ENCODE data around the gene NOS1.
"Not testable (repeated sequence)": the region's sequence is repeated elsewhere in the genome, so short reads cannot be mapped to it uniquely, and the experiment has no call there.

Gene NOS1

DNA sequence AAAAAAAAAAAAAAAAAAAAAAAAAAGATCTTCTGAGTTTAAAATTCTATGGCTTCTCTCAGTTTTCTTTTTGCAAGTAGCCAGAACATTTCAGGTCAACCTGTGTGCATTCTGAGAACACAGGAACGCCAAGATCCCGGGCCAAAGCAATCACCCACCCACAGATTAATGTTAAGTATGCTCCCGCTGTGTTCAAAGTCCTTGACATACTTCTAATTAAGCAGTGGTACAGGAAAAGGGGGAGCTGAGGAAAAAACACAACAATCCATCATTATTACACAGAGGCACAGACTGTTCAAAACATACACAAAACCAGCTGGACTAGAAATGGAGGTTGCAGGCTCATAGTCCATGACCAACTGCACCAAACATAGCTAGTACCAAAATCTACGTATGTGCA is 174.0 kb downstream of the NOS1 start:
- Histone ChIP-seq H3K9me3 (no peaks in the 10 kb centered on the region), H3K36me3 (peaks cover 20% of the 10 kb centered on the region), H3K4me1 (ENCODE audit: control insufficient read depth in 1 of 2, insufficient read depth in 1 of 2, low read depth in 1 of 2, low read length in 1 of 2) (peaks cover 6 to 8% of the 10 kb centered on the region in 2 experiments), H3K27ac (no peak overlapping the region), H3K27me3 (peaks cover 36% of the 10 kb centered on the region), H3K4me3 (ENCODE audit: low read depth in 1 of 2, low read length in 1 of 2) (no peak overlapping the region)
- TF ChIP-seq, protein P1, sequence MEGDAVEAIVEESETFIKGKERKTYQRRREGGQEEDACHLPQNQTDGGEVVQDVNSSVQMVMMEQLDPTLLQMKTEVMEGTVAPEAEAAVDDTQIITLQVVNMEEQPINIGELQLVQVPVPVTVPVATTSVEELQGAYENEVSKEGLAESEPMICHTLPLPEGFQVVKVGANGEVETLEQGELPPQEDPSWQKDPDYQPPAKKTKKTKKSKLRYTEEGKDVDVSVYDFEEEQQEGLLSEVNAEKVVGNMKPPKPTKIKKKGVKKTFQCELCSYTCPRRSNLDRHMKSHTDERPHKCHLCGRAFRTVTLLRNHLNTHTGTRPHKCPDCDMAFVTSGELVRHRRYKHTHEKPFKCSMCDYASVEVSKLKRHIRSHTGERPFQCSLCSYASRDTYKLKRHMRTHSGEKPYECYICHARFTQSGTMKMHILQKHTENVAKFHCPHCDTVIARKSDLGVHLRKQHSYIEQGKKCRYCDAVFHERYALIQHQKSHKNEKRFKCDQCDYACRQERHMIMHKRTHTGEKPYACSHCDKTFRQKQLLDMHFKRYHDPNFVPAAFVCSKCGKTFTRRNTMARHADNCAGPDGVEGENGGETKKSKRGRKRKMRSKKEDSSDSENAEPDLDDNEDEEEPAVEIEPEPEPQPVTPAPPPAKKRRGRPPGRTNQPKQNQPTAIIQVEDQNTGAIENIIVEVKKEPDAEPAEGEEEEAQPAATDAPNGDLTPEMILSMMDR (IDR thresholded peaks at IDR 0.05): no peak

DNA sequence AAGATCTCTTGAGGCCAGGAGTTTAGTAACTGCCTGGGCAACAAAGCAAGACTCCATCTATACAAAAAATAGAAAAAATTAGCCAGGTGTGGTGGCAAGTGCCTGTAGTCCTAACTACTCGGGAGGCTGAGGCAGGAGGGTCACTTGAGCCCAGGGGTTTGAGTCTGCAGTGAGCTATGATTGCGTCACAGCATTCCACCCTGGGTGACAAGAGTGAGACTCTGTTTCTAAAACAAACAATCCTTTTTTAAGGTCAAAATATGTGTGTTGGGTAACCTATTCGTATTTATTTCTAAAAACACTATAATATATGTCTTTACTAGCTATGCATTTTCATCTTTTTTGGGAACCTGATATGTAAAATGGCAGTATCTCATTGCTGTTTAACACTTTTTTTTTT is 178.6 kb downstream of the NOS1 start:
- H3K4me3 ChIP-seq (ENCODE audit: low read depth in 1 of 2, low read length in 1 of 2): no peak overlapping the region
- H3K36me3 ChIP-seq: peaks cover 20% of the 10 kb centered on the region
- no peaks in the 10 kb centered on the region for H3K4me1 ChIP-seq (ENCODE audit: control insufficient read depth in 1 of 2, insufficient read depth in 1 of 2, low read depth in 1 of 2, low read length in 1 of 2)
- TF ChIP-seq, protein P1 (IDR thresholded peaks at IDR 0.05): no peak
- no peaks in the 10 kb centered on the region for H3K9me3 ChIP-seq
- H3K27me3 ChIP-seq: no peaks in the 10 kb centered on the region
- no peak overlapping the region for H3K27ac ChIP-seq

GRCh38 chr12:117181468-117181843 is 180.0 kb downstream of the NOS1 start:
- H3K36me3 ChIP-seq: peaks cover 26% of the 10 kb centered on the region
- not testable (repeated sequence) for H3K4me1 ChIP-seq (ENCODE audit: control insufficient read depth in 1 of 2, insufficient read depth in 1 of 2, low read depth in 1 of 2, low read length in 1 of 2); H3K27me3 ChIP-seq; H3K9me3 ChIP-seq; H3K4me3 ChIP-seq (ENCODE audit: low read depth in 1 of 2, low read length in 1 of 2); H3K27ac ChIP-seq

- Histone ChIP-seq H3K27me3 (no peaks in the 10 kb centered on the region), H3K9me3 (no peaks in the 10 kb centered on the region), H3K4me1 (ENCODE audit: control insufficient read depth in 1 of 2, insufficient read depth in 1 of 2, low read depth in 1 of 2, low read length in 1 of 2) (no peaks in the 10 kb centered on the region), H3K36me3 (peaks cover 28% of the 10 kb centered on the region), H3K27ac (no peak overlapping the region), H3K4me3 (ENCODE audit: low read depth in 1 of 2, low read length in 1 of 2) (no peak overlapping the region)
- TF ChIP-seq, protein P1 (IDR thresholded peaks at IDR 0.05): no peak
Observed at GRCh38 chr12:117180758-117181467, 180.5 kb downstream of the NOS1 start.

DNA sequence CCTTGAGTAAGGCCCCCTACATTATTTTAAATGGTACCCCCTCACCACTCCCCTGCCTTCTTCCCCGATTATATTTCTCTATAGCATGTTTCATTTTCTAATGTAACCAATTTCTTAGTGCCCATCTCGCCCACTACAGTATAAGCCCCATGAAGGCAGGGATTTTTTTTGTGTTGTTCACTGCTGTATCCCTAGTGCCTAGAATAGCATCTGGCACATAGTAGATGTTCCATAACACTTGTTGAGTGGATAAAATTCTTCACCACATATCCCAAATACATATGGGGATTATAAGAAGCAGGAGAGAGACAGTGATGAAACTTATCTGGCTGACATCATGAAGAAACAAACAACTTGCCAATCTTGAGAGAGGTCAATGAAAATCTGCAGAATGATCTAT is 182.7 kb downstream of the NOS1 start:
- H3K4me1 ChIP-seq (ENCODE audit: control insufficient read depth in 1 of 2, insufficient read depth in 1 of 2, low read depth in 1 of 2, low read length in 1 of 2): no peaks in the 10 kb centered on the region
- peaks cover 30% of the 10 kb centered on the region for H3K36me3 ChIP-seq
- H3K9me3 ChIP-seq: no peaks in the 10 kb centered on the region
- TF ChIP-seq, protein P1 (IDR thresholded peaks at IDR 0.05): no peak
- H3K4me3 ChIP-seq (ENCODE audit: low read depth in 1 of 2, low read length in 1 of 2): no peak overlapping the region
- H3K27me3 ChIP-seq: no peaks in the 10 kb centered on the region
- no peak overlapping the region for H3K27ac ChIP-seq

- peaks cover 34% of the 10 kb centered on the region for H3K36me3 ChIP-seq
- H3K4me3 ChIP-seq (ENCODE audit: low read depth in 1 of 2, low read length in 1 of 2): no peak overlapping the region
- H3K4me1 ChIP-seq (ENCODE audit: control insufficient read depth in 1 of 2, insufficient read depth in 1 of 2, low read depth in 1 of 2, low read length in 1 of 2): no peaks in the 10 kb centered on the region
- TF ChIP-seq, protein P1 (IDR thresholded peaks at IDR 0.05): no peak
- no peak overlapping the region for H3K27ac ChIP-seq
- no peaks in the 10 kb centered on the region for H3K27me3 ChIP-seq
- no peaks in the 10 kb centered on the region for H3K9me3 ChIP-seq
Observed at GRCh38 chr12:117178301-117178700, 183.1 kb downstream of the NOS1 start.
